T-helper 9 cell (primary cell): ENCODE results near the gene SNRNP25.
A peak's percentile ranks its signal among the peaks of the same experiment; 100 is the strongest.

Source experiments
- DNase-seq: peaks from one replicate; pipeline ENCODE4 v3.0.0-alpha.2; 2020

Gene SNRNP25

GRCh38 chr16:78444-79150, 25.0 kb downstream of the SNRNP25 start:
- no peak for DNase-seq

GRCh38 chr16:79151-80054, 25.8 kb downstream of the SNRNP25 start:
- DNase-seq: no peak

GRCh38 chr16:83060-83603, 29.5 kb downstream of the SNRNP25 start:
- no peak for DNase-seq

GRCh38 chr16:83781-84615, 30.4 kb downstream of the SNRNP25 start:
- DNase-seq: no peak

GRCh38 chr16:84718-85406, 31.2 kb downstream of the SNRNP25 start:
- no peak for DNase-seq

- DNase-seq: no peak
Observed at GRCh38 chr16:85407-85782, 31.8 kb downstream of the SNRNP25 start.

DNA sequence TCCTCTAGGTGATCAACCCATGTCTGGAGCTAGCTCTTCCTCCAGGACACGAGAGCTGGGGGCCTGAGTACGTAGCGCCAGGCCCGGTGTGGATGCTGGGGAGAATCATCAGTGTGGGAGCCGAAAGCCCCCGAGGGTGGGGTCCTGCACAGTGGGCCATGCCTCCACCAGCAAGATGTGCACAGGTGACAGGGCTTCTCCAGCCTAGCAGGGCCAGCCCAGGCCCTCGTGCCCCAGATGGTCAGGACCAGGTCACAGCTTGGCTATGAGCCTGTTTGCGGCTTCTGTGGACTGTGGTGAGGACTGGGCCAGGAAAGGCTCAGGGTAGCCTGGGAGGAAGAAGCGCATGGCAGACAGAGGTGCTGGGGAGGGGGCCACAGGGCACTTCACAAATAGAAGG, 32.2 kb downstream of the SNRNP25 start:
- no peak for DNase-seq

GRCh38 chr16:86483-86952, 32.9 kb downstream of the SNRNP25 start:
- DNase-seq: no peak

- DNase-seq: no peak
Observed at GRCh38 chr16:88613-89012, 35.0 kb downstream of the SNRNP25 start.

DNA sequence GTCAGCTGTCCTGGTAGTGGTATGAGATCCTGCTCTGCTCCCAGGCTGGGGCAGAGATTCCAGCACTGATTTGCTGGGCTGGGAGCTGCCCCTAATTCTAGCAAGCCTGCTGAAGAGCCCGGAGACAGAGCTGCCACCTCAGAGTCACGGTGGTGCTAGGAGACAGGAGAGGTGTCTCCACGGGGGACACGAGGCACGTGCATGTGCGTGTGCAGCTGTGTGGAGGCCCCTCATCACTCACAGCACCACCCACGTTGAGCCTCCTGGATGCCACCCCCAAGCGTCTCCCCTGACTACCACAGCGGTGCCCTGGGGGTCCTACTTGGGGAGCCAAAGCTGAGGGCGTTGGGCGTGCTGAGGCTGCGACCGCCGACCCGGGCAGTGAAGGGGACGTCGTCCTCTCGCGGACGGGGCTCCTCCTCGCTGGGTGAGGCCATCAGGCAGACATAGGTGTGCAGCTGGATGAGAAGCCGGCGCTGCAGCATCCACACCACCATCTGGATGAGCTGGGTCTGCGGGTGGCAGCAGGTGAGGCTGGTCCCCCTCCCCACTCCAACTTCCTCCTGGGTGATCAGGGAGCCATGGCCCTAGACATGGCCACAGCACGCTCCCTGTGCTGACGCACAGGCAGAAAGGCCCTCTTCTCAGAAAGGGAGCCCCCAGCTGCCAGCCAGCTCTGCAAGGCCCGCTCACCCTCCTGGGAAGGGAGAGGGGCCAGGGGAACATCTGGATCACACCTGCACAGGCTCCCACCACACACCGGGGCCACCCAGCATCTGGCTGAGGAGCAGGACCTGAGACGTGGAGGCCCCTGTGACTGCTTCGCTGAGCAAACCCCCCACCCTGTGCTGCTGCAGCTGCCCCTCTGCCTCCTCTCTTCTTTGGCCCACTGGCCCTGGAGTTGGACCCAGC, 36.0 kb downstream of the SNRNP25 start:
- no peak for DNase-seq

GRCh38 chr16:91484-91883, 37.9 kb downstream of the SNRNP25 start:
- DNase-seq: no peak

DNA sequence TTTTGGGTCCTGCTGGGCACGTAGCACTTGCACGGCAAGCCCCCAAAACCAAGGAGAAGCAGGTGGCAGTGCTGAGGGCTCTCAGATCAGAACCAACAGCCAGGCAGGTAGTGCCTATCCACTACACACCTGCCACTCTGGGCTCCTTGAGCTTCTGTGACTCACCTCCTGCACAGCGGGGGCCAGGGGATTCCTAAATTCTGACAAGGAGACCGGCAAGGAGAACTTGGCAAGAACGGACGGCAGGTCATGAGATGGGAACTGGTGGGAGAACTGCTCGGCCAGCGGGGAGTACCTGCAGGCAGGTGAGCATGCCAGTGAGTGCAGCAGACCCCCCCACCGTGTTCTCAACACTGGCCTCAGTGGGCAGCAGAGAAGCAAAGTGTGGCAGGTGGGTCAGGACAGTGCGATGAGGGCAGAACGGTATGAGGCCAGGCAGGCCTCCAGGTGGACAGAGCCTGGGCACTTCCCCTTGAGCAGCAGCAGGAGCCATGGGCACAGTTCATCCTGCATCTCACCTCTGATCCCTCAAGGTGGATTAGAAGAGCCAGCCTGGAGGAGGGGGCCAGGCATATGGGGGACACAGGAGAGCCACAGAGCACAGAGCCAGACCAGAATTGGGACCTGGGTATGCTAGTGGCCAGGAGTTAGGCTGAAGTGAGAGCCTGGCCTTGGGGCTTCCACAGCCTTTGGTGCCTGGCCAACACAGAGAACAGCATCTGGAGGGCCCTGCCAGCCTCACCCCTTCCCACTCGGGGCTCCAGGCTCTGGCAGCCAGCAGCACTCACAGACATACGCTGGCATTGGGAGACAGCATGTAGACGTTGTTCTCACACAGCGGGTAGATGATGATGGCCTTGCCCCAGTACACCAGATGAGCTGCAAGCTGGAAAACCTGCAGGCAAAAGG, 39.1 kb downstream of the SNRNP25 start:
- DNase-seq: no peak

- no peak for DNase-seq
Observed at GRCh38 chr16:94918-95265, 41.3 kb downstream of the SNRNP25 start.

- peak; percentile 88 for DNase-seq
Observed at GRCh38 chr16:96935-97381, 43.3 kb downstream of the SNRNP25 start.

DNA sequence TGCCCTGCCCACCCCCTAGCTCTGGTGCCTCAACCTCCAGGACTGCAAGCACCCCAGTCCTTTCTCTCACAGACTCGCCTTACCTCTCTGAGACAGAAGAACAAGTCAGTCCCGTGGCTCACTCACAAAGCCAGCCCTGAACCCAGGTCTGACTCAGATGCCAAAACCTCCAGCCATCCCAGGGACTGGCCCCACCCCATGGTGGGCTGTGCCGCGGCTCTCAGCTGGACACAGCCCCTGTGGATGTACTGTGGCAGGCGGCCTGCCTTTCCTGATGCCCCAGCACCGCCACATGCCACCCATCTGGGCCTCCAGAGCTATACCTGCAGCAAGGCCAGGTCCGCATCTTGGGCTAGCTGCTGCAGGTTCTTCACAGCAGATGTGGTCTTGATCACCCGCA, 44.2 kb downstream of the SNRNP25 start:
- no peak for DNase-seq

DNA sequence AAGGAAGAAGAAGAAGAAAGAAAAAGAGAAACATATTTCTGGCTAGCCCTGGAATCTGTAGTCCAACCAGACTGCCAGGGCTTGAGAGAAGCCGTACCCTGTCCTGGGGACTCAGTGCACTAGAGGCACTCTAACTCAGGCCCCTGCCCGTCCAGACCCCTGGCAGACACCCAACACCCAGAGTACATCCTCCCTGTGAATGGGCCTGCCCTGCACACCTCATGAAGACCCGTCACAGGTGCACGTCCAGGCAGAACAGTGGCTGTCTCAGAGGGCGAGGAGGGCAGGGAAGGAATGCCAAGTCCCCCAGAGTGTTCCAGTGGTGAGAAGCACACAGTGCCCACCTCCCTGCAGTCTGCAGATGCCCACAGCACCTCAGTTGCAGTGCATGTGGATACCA, 47.4 kb downstream of the SNRNP25 start:
- DNase-seq: no peak

- no peak for DNase-seq
Observed at GRCh38 chr16:101586-101985, 48.0 kb downstream of the SNRNP25 start.

GRCh38 chr16:102060-102855, 48.6 kb downstream of the SNRNP25 start:
- DNase-seq: no peak

DNA sequence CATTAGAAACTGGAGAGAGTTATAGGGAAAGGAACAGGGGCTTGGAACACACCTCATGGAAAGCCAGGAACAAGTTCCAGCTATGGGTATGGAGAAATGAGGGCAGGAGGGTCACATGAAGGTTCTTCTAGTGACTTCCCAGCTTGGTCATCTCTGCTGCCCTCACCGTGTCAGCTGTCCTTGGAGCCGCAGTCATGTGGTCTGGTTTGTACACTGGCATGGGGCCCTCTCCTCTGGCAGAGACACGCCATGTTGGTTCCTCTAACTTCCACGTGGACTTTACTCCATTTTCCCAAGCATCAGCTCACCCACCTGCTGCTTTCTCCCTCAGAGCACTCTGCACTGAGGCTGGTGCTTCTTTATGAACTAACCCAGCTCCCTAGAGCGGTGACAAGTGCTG, 50.7 kb downstream of the SNRNP25 start:
- no peak for DNase-seq
